Neural cell (in vitro differentiated cells): ENCODE results near the gene GPS1. TPM values are rescaled to one million over a fixed set of nuclear protein-coding genes. Genes with fewer than 3 reads are reported as not detected.

Experiments used
- H2AFZ ChIP-seq: fragments of 200-600, 300-800 bp; sonication (generic), shearing (Covaris generic); 2 replicates; pipeline ENCODE4 v1.6.0; 2014; ENCODE audit warnings: low read depth, mild to moderate bottlenecking, antibody characterized with exemption, low read length, moderate library complexity
- H3F3A ChIP-seq: fragments of 200-600 bp; shearing (Covaris generic); 2 replicates; pipeline ENCODE4 v1.6.1; 2016; ENCODE audit warnings: mild to moderate bottlenecking, moderate library complexity, mixed read lengths, antibody characterized with exemption, low read length; ENCODE audit not compliant: insufficient read depth, poor library complexity, severe bottlenecking
- H3K27ac ChIP-seq: fragments of 200-600, 300-800 bp; sonication (generic), shearing (Covaris generic); 2 replicates; pipeline ENCODE4 v1.5.1; 2014; ENCODE audit warnings: mild to moderate bottlenecking, low read length, moderate library complexity
- H3K27me3 ChIP-seq: fragments of 300-800, 200-600 bp; sonication (generic), shearing (Covaris generic); 2 replicates; pipeline ENCODE4 v1.6.0; 2014; ENCODE audit warnings: mild to moderate bottlenecking, low read depth, low read length, moderate library complexity; ENCODE audit not compliant: insufficient read depth
- H3K36me3 ChIP-seq: fragments of 300-800, 200-600 bp; sonication (generic), shearing (Covaris generic); 2 replicates; pipeline ENCODE4 v1.5.1; 2014; ENCODE audit warnings: mild to moderate bottlenecking, antibody characterized with exemption, low read length, moderate library complexity; ENCODE audit not compliant: insufficient read depth
- H3K4me2 ChIP-seq: fragments of 300-800, 200-600 bp; sonication (generic), shearing (Covaris generic); 2 replicates; pipeline ENCODE4 v1.6.0; 2014; ENCODE audit warnings: mild to moderate bottlenecking, low read length
- H3K4me3 ChIP-seq: fragments of 300-800, 200-600 bp; sonication (generic), shearing (Covaris generic); 2 replicates; pipeline ENCODE4 v1.5.1; 2014; ENCODE audit warnings: mild to moderate bottlenecking, low read length, moderate library complexity
- H3K79me2 ChIP-seq: fragments of 200-600 bp; shearing (Covaris generic); replicated peaks from 2 replicates; pipeline ENCODE4 v1.6.0; 2014; ENCODE audit warnings: mild to moderate bottlenecking, low read length, moderate library complexity; ENCODE audit not compliant: insufficient read depth
- H3K9ac ChIP-seq: fragments of 300-800, 200-600 bp; sonication (generic), shearing (Covaris generic); 2 replicates; pipeline ENCODE4 v1.6.1; 2016; ENCODE audit warnings: mild to moderate bottlenecking, low read length, mixed read lengths
- H3K9me2 ChIP-seq: fragments of 200-600 bp; shearing (Covaris generic); 2 replicates; pipeline ENCODE4 v1.6.1; 2016; ENCODE audit warnings: mild to moderate bottlenecking, low read length, mixed read lengths; ENCODE audit not compliant: insufficient read depth
- H3K9me3 ChIP-seq: fragments of 200-600, 300-800 bp; sonication (generic), shearing (Covaris generic); 2 replicates; pipeline ENCODE4 v1.6.1; 2016; ENCODE audit warnings: mild to moderate bottlenecking, mixed run types, low read length, moderate library complexity, mixed read lengths
- H4K20me1 ChIP-seq: fragments of 200-600 bp; shearing (Covaris generic); 2 replicates; pipeline ENCODE4 v1.6.1; 2016; ENCODE audit warnings: mild to moderate bottlenecking, mixed run types; ENCODE audit not compliant: insufficient read depth
- EP300 ChIP-seq: fragments of 450-650 bp; conservative IDR thresholded peaks from 2 replicates; pipeline ENCODE4 v1.6.1; 2014; ENCODE audit warnings: antibody characterized with exemption, mild to moderate bottlenecking, moderate library complexity; ENCODE audit not compliant: poor library complexity, severe bottlenecking
- EZH2 ChIP-seq: fragments of 200-600, 300-800 bp; shearing (Covaris generic), sonication (generic); IDR thresholded peaks from 2 replicates; pipeline ENCODE4 v1.6.1; 2014; ENCODE audit warnings: antibody characterized with exemption, low read length, borderline replicate concordance, mild to moderate bottlenecking; ENCODE audit not compliant: insufficient read depth, poor library complexity, severe bottlenecking
- MXI1 ChIP-seq: fragments of 450-650 bp; conservative IDR thresholded peaks from 2 replicates; pipeline ENCODE4 v1.6.1; 2014; ENCODE audit warnings: antibody characterized with exemption, mild to moderate bottlenecking; ENCODE audit not compliant: poor library complexity, severe bottlenecking
- POLR2AphosphoS5 ChIP-seq: IDR thresholded peaks from 2 replicates; pipeline ENCODE4 v1.6.1; 2012
- RAD21 ChIP-seq: fragments of 450-650 bp; conservative IDR thresholded peaks from 2 replicates; pipeline ENCODE4 v1.6.1; 2014; ENCODE audit warnings: antibody characterized with exemption, mild to moderate bottlenecking, moderate library complexity
- SMC3 ChIP-seq: fragments of 450-650 bp; conservative IDR thresholded peaks from 2 replicates; pipeline ENCODE4 v1.6.1; 2014; ENCODE audit warnings: antibody characterized with exemption, mild to moderate bottlenecking, moderate library complexity; ENCODE audit not compliant: poor library complexity
- polyA plus RNA-seq: library from polyadenylated mRNA; depleted of rRNA; stranded (reverse); fragments of >200 nt; gene quantifications from 2 replicates; pipeline ENCODE4 v1.2.3, GENCODE V29; 2014
- TF ChIP-seq, protein P1 (sequence below): fragments of 450-650 bp; IDR thresholded peaks from 2 replicates; pipeline ENCODE4 v1.5.1; 2014; ENCODE audit warnings: antibody characterized with exemption, mild to moderate bottlenecking, moderate library complexity; ENCODE audit not compliant: poor library complexity, severe bottlenecking
- TF ChIP-seq, protein P2 (sequence below): IDR thresholded peaks from 2 replicates; pipeline ENCODE4 v1.6.1; 2012; ENCODE audit warnings: borderline replicate concordance

The GPS1 gene
- polyA plus RNA-seq, 1 donor from 2014 or later, result 170 TPM

DNA sequence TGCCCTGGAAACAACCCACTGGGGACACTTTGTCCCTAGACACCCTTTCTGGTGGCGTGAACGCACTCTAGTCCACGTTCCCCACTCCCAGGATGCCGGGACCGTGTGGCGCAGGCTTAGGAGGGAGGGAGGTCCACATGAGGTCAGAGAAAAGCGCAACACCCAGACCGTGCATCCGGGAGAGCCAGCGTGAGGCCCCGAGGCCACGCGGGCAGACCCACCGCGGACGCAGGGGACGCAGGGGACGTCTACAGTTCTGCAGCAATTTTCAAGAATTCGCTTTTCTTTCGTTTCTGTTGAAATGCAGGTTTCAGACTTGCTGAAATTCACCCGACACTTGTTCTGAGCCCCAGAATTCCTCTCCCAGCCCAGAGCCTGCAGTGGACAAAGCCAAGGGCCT is 4.8 kb upstream of the GPS1 start:
- no peaks in the 10 kb centered on the region for H3K79me2 ChIP-seq
- TF ChIP-seq MXI1, result no peak
- TF ChIP-seq POLR2AphosphoS5, result no peak
- H3K9ac ChIP-seq, result no peak overlapping the region
- H3K9me2 ChIP-seq, result no peaks in the 10 kb centered on the region
- H3F3A ChIP-seq, result no peaks in the 10 kb centered on the region
- no peak overlapping the region for H2AFZ ChIP-seq
- no peak overlapping the region for H3K4me3 ChIP-seq
- no peaks in the 10 kb centered on the region for H3K36me3 ChIP-seq
- H3K27me3 ChIP-seq, result no peaks in the 10 kb centered on the region
- no peaks in the 10 kb centered on the region for H3K9me3 ChIP-seq
- no peaks in the 10 kb centered on the region for H4K20me1 ChIP-seq
- H3K27ac ChIP-seq, result no peak overlapping the region
- H3K4me2 ChIP-seq, result no peak overlapping the region

DNA sequence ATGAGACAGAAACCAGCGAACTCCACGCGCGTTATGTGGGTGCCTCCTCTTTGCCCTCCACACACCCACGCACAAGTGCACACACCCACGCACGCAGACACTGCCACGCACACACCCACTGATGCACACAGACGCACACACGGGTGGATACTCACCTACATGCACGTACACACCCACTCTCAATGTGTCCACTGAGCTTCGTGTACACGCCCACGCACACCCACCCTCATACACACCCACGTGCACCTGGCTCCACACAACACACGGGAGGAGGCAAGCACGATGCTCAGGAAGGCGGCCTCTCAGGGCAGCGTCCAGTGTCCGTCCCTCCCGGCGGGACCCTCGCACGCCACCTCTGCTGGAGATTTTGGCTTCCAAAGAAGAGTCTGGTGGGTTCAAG is 4.3 kb upstream of the GPS1 start:
- TF ChIP-seq EP300, result no peak
- no peak for TF ChIP-seq POLR2AphosphoS5
- no peaks in the 10 kb centered on the region for H4K20me1 ChIP-seq
- peaks cover 4% of the 10 kb centered on the region for H3K79me2 ChIP-seq
- no peaks in the 10 kb centered on the region for H3K9me3 ChIP-seq
- H3K27me3 ChIP-seq, result no peaks in the 10 kb centered on the region
- no peak overlapping the region for H3K4me2 ChIP-seq
- no peak overlapping the region for H3K27ac ChIP-seq
- no peaks in the 10 kb centered on the region for H3K36me3 ChIP-seq
- no peak overlapping the region for H2AFZ ChIP-seq
- no peak overlapping the region for H3K9ac ChIP-seq
- H3F3A ChIP-seq, result no peaks in the 10 kb centered on the region
- H3K9me2 ChIP-seq, result no peaks in the 10 kb centered on the region
- H3K4me3 ChIP-seq, result no peak overlapping the region

DNA sequence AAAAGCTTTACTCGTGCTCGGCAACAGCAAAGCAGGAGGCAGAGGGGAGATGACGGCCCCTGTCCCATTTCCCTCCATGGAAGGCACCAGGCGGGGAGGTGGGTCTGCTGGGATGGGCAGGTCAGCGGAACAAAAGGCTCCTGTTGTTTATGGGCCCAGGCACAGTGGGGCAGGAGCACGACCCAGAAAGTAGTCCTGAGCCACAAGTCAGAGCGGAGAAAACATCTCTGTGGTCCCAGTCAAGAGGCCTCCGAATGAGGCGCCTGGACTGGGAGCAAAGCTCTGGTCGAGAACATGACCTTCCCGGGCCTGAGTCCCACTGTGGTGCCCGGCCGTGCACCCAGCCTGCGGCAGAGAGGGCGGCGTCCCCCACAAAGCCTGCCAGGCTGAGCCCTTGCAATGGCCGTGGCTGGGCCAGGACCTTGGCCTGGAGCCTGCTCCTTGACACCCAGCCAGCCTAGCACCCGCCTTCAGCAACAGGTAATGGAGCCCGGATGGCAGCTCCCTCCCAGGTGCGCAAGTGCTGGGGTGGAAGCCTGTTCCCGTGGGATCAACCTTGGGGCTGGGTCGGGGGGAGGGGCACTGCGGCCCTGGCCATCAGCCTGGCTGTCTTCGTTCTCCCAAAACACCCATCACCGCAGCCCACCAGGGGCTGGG is 3.7 kb upstream of the GPS1 start:
- H3K79me2 ChIP-seq, result peaks cover 10% of the 10 kb centered on the region

More for the DNA sequence above, 3.7 kb upstream of the GPS1 start:
- H4K20me1 ChIP-seq, result no peaks in the 10 kb centered on the region
- no peak overlapping the region for H3K4me2 ChIP-seq
- no peaks in the 10 kb centered on the region for H3K36me3 ChIP-seq
- no peaks in the 10 kb centered on the region for H3K27me3 ChIP-seq
- H3F3A ChIP-seq, result no peaks in the 10 kb centered on the region
- no peak overlapping the region for H2AFZ ChIP-seq
- no peaks in the 10 kb centered on the region for H3K9me2 ChIP-seq
- no peak overlapping the region for H3K27ac ChIP-seq
- H3K4me3 ChIP-seq, result no peak overlapping the region
- no peak overlapping the region for H3K9ac ChIP-seq
- H3K9me3 ChIP-seq, result no peaks in the 10 kb centered on the region
- TF ChIP-seq EZH2 (no peak), MXI1 (no peak), RAD21 (no peak), SMC3 (no peak), EP300 (no peak)
- TF ChIP-seq, protein P1, sequence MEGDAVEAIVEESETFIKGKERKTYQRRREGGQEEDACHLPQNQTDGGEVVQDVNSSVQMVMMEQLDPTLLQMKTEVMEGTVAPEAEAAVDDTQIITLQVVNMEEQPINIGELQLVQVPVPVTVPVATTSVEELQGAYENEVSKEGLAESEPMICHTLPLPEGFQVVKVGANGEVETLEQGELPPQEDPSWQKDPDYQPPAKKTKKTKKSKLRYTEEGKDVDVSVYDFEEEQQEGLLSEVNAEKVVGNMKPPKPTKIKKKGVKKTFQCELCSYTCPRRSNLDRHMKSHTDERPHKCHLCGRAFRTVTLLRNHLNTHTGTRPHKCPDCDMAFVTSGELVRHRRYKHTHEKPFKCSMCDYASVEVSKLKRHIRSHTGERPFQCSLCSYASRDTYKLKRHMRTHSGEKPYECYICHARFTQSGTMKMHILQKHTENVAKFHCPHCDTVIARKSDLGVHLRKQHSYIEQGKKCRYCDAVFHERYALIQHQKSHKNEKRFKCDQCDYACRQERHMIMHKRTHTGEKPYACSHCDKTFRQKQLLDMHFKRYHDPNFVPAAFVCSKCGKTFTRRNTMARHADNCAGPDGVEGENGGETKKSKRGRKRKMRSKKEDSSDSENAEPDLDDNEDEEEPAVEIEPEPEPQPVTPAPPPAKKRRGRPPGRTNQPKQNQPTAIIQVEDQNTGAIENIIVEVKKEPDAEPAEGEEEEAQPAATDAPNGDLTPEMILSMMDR, result no peak
- TF ChIP-seq, protein P2, sequence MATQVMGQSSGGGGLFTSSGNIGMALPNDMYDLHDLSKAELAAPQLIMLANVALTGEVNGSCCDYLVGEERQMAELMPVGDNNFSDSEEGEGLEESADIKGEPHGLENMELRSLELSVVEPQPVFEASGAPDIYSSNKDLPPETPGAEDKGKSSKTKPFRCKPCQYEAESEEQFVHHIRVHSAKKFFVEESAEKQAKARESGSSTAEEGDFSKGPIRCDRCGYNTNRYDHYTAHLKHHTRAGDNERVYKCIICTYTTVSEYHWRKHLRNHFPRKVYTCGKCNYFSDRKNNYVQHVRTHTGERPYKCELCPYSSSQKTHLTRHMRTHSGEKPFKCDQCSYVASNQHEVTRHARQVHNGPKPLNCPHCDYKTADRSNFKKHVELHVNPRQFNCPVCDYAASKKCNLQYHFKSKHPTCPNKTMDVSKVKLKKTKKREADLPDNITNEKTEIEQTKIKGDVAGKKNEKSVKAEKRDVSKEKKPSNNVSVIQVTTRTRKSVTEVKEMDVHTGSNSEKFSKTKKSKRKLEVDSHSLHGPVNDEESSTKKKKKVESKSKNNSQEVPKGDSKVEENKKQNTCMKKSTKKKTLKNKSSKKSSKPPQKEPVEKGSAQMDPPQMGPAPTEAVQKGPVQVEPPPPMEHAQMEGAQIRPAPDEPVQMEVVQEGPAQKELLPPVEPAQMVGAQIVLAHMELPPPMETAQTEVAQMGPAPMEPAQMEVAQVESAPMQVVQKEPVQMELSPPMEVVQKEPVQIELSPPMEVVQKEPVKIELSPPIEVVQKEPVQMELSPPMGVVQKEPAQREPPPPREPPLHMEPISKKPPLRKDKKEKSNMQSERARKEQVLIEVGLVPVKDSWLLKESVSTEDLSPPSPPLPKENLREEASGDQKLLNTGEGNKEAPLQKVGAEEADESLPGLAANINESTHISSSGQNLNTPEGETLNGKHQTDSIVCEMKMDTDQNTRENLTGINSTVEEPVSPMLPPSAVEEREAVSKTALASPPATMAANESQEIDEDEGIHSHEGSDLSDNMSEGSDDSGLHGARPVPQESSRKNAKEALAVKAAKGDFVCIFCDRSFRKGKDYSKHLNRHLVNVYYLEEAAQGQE, result no peak
